Astrocyte (in vitro differentiated cells and primary cell): ENCODE data around the gene NRF1. TPM values are rescaled to one million over a fixed set of nuclear protein-coding genes. Genes with fewer than 3 reads are reported as not detected.

Experiments used
- DNase-seq: peaks from one replicate; pipeline ENCODE4 v3.0.0-alpha.2; 2010; ENCODE audit warnings: low read depth
- FAIRE-seq: peaks from 2 replicates; lab custom pipeline; 2011; peaks lifted over from hg19 to GRCh38; lab: Jason Lieb, UNC
- H2AFZ ChIP-seq: 2 replicates; pipeline ENCODE4 v1.6.0; 2012; ENCODE audit warnings: low read depth, low read length, inconsistent platforms
- H3K27ac ChIP-seq: 2 replicates; pipeline ENCODE4 v1.5.1; 2011; ENCODE audit warnings: low read depth, low read length, inconsistent platforms
- H3K27me3 ChIP-seq: 2 replicates; pipeline ENCODE4 v1.6.0; 2011; ENCODE audit warnings: low read length, inconsistent platforms; ENCODE audit not compliant: insufficient read depth
- H3K36me3 ChIP-seq: 2 replicates; pipeline ENCODE4 v1.5.1; 2011; ENCODE audit warnings: low read length, inconsistent platforms; ENCODE audit not compliant: insufficient read depth
- H3K4me1 ChIP-seq: 2 replicates; pipeline ENCODE4 v1.5.1; 2011; ENCODE audit warnings: low read length, inconsistent platforms; ENCODE audit not compliant: insufficient read depth
- H3K4me2 ChIP-seq: 2 replicates; pipeline ENCODE4 v1.6.0; 2012; ENCODE audit warnings: low read length, inconsistent platforms
- H3K4me3 ChIP-seq: 2 replicates; pipeline ENCODE4 v1.5.1; 2011; ENCODE audit warnings: low read depth, mild to moderate bottlenecking, low read length, inconsistent platforms; ENCODE audit not compliant: insufficient read depth
- H3K79me2 ChIP-seq: 2 replicates; pipeline ENCODE4 v1.6.0; 2012; ENCODE audit warnings: mild to moderate bottlenecking, low read length, inconsistent platforms; ENCODE audit not compliant: insufficient read depth
- H3K9ac ChIP-seq: 2 replicates; pipeline ENCODE4 v1.6.0; 2012; ENCODE audit warnings: mild to moderate bottlenecking, low read length, inconsistent platforms
- H3K9me3 ChIP-seq: 2 replicates; pipeline ENCODE4 v1.5.1; 2012; ENCODE audit warnings: low read depth, mild to moderate bottlenecking, low read length, inconsistent platforms; ENCODE audit not compliant: insufficient read depth
- H4K20me1 ChIP-seq: 2 replicates; pipeline ENCODE4 v1.6.0; 2012; ENCODE audit warnings: low read length, inconsistent platforms; ENCODE audit not compliant: insufficient read depth
- H3K27ac Mint-ChIP-seq: one replicate; pipeline ENCODE4 v1.8.0; 2021; ENCODE audit warnings: mild to moderate bottlenecking, mixed read lengths; ENCODE audit not compliant: unreplicated experiment
- H3K27me3 Mint-ChIP-seq: one replicate; pipeline ENCODE4 v1.8.0; 2021; ENCODE audit warnings: low read depth, mixed read lengths; ENCODE audit not compliant: unreplicated experiment
- H3K36me3 Mint-ChIP-seq: one replicate; pipeline ENCODE4 v1.8.0; 2021; ENCODE audit warnings: low read depth, mixed read lengths; ENCODE audit not compliant: unreplicated experiment
- H3K4me1 Mint-ChIP-seq: one replicate; pipeline ENCODE4 v1.8.0; 2021; ENCODE audit warnings: low read depth, mixed read lengths; ENCODE audit not compliant: unreplicated experiment
- H3K4me3 Mint-ChIP-seq: one replicate; pipeline ENCODE4 v1.8.0; 2021; ENCODE audit warnings: mild to moderate bottlenecking, moderate library complexity, mixed read lengths; ENCODE audit not compliant: unreplicated experiment
- H3K9me3 Mint-ChIP-seq: one replicate; pipeline ENCODE4 v1.8.0; 2021; ENCODE audit warnings: mild to moderate bottlenecking, mixed read lengths; ENCODE audit not compliant: unreplicated experiment
- CTCF ChIP-seq: IDR thresholded peaks from 2 replicates; pipeline ENCODE4 v1.5.1; 2011; ENCODE audit warnings: low read depth, mild to moderate bottlenecking, inconsistent platforms, low read length, moderate library complexity; ENCODE audit not compliant: insufficient read depth
- EZH2 ChIP-seq: IDR thresholded peaks from 2 replicates; pipeline ENCODE4 v1.6.1; 2012; ENCODE audit warnings: mild to moderate bottlenecking, low read length, inconsistent platforms; ENCODE audit not compliant: insufficient read depth
- microRNA-seq: library from miRNA; unstranded; fragments of <30 nt; microRNA quantifications from one replicate; pipeline ENCODE4 v1.2.0, GENCODE V29; 2020
- total RNA-seq: library from RNA; stranded (reverse); gene quantifications from 2 replicates; pipeline ENCODE4 v1.2.1, GENCODE V29; 2021

The NRF1 gene
- total RNA-seq, 1 donor from 2014 or later = 12.7 TPM

- TF ChIP-seq CTCF (no peak), EZH2 (no peak)
- no peaks in the 10 kb centered on the region for H3K36me3 ChIP-seq
- H3K4me3 ChIP-seq = no peak overlapping the region
- peaks cover 3% of the 10 kb centered on the region for H4K20me1 ChIP-seq
- no peak overlapping the region for H3K9ac ChIP-seq
- Mint-ChIP-seq H3K4me1 (no peaks in the 10 kb centered on the region), H3K27ac (no peak overlapping the region), H3K4me3 (no peak overlapping the region), H3K9me3 (no peaks in the 10 kb centered on the region), H3K27me3 (peaks cover 19% of the 10 kb centered on the region), H3K36me3 (no peaks in the 10 kb centered on the region)
- DNase-seq = no peak
- H3K4me2 ChIP-seq = no peak overlapping the region
- no peaks in the 10 kb centered on the region for H3K9me3 ChIP-seq
- H3K27ac ChIP-seq = no peak overlapping the region
- FAIRE-seq = no peak
- no peaks in the 10 kb centered on the region for H3K79me2 ChIP-seq
- H3K4me1 ChIP-seq = no peaks in the 10 kb centered on the region
- H3K27me3 ChIP-seq = no peaks in the 10 kb centered on the region
- H2AFZ ChIP-seq = no peak overlapping the region
Observed at GRCh38 chr7:129804890-129805719, 193.6 kb downstream of the NRF1 start.

Small RNA genes lying within 50 kb of the gene (microRNA-seq; reads per million reads assigned to microRNA genes)
- 5,406 reads per million, percentile 93 among the genes with 10 or more reads in this experiment for gene MIR182
- 2,871 reads per million, percentile 89 among the genes with 10 or more reads in this experiment for gene MIR183
- gene MIR96 = 937 reads per million, percentile 81 among the genes with 10 or more reads in this experiment

Other genes with a start within 250 kb of the NRF1 start
- 0.94 and 1.3 TPM in 2 replicates for gene STRIP2, start 177.3 kb upstream of the NRF1 start, total RNA-seq
- not detected in 2 replicates for gene SMKR1, start 109.2 kb upstream of the NRF1 start, total RNA-seq